ENCODE measurements around the gene PLCB2.

Gene PLCB2

GRCh38 chr15:40340038-40340739 is 32.5 kb upstream of the PLCB2 start:
- no peak for DNase-seq

GRCh38 chr15:40339621-40339945 is 31.8 kb upstream of the PLCB2 start:
- DNase-seq, result no peak

DNA sequence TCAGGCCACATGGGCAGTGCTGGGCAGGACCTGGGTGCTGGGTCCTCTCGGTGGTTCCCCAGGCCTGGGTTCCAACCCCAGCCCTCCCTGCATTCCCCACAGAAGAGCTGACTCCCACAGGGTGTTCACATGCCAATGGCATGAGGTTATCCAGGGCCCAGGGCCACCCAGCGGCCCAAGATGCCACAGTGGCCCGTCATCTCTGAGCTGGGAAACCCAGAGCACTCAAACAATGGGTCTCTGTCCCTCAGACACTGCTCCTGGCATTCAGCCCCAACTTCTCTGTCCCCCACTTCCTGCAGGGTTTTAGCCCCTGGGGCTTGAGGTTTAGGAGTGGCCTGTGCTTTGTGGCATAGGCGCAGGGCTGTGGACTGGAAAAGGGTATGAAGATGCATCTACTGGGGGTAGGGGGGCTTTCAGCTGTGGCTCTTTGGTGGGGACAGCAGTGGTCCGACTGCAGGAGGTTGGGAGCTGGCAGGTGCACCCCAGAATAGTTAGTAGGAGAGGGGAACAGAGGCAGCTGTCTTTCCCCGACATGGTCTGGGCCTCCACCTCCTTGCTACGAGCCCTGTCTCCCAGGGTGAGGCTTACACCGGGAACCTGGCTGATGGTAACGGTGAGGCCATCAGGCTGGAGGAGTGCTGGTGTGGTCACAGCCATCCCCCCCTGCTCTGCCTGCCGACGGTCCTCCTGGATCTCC is 31.3 kb upstream of the PLCB2 start:
- no peak for DNase-seq

DNA sequence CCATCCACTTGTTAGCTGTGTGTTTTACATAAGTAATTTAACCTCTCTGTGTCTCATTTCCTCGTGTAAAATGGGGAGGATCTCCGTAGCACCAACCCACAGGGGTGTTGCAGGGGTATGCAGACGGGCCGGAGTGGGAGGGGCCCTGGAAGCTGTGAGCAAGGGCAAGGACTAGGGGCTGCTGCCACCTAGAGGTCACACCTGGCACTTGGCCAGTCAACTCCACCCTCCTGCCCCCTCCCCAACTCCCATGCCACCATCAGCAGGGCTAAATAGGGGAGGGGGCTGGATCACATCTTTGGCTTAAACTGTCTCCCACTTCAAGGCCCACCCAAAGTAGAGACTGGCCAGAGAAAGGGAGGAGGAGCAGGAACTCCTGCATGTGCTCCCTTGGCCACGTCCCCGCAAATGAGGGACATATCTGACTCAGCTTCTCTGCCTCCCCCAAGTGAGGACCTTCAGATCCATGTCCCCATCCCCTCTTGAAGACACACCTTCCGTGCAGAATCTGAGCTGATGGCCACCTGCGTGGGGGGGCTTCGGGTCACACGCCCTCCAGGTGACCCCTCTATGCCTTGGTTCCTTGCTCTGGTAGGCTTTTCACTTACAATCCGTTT is 30.4 kb upstream of the PLCB2 start:
- peak; percentile 10 for DNase-seq

DNA sequence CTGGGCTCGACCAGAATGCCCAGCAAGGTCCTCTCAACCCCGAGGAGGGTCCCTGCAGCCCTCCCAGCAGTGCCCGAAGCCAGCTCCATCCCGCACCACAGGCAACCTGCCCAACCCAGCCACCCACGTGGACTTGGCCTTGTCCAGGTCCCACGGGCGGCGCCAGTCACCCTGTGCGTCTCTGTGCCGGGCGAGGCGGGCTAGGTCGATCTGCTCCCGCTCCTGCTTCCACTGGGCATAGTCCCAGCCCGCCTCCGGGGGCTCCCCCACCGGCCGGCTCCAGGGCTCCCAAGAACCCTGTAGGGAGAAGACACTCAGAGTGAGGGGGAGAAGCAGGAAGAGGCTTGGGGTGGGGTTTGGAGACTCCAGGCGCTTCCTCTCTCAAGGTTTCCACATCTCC is 29.9 kb upstream of the PLCB2 start:
- DNase-seq, result no peak

DNA sequence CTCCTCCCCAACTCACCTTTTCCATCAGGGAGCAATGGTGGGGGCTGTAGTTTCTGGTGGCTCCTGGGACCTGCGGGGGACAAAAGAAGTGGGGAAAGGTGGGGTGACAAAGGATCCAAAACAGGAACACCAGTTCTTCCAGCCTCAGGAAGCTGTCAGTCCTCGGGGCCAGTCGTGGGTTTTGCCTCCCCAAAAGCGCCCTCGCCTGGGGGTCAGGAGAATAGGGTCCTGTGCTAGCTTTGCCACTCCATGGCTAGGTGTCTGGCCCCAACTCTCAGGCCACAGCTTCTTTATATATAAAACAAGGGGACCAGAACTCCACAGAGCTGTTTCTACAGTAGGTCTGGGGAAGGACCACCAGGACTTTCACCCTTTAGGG is 29.0 kb upstream of the PLCB2 start:
- DNase-seq, result no peak

DNA sequence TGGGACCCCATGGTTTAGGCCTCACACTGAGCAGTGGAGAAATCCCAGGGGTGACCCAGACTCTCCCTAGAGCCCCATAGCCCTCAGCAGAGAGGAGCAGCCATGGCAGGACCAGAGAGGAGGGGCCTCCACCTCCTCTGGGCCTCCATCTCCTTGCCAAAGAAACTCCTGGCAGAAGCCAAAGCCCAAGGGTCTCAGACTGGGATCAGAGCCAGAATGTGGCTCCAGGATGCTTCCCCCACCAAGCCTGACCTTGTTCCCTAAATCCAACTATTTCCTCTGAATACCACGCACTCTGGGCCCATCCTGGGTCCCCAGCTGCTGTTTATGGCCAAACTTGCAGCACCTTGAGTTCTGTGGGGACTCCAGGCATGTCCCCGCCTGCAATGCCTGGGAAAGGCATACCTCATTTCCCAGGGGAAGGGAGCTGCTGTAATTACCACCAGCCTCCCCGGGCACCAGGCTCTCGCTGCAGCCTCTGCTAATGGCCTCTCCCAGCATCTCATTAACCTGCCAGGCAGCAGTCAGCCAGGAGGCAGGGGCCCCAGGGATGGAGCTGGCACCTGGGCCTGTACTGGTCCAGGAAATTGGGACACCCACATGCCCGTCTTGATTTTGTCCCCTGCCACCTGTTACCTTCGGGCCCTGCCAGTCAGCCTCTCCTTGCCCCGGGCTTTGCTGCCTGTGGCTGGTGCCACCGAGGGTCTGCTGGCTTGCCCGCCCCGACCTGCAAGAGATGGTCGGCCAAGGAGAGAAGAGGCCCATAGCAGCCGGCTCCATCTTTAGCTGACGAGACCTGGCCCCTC is 28.4 kb upstream of the PLCB2 start:
- DNase-seq, result peak; percentile 52

DNA sequence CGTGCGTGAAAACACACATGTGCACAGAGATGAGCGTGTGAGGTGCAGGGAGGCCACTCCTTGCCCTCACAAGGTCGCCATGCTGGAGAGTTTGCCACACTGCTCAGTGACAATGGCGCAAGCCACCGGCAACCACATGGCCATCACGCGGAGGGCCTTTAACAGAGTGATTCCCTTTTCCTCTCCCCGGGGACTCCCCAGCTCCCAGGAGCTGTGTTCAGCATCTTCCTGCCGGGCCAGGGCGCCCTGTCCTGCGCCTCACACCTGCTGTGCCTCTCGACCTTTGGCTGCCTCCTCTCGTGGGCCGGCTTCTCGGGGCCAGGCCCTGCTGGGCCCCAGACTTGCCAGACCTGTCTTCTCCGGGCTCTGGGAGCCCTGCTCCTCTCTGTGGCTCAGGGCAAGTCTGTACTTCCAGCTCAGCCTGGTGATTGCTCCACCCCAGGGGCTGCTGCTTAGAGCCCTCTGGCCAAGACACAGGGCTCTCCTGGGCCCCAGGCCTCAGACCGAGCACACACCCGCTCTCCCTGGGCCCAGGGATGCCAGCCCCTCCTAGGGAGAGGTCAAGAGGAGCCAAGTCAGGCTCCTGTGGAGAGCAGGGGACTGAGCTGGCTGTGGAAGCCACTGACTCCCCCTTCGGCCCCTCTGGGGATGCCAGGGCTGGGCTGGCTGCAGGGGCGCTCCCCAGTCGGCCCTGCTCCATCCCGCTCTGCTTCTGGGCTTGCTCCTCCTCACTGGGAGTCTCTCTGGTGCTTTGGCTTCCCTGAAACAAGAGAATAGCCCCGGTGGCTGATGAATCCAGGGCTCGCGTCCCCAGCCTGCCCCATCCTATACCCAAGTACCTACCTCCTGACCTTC is 27.4 kb upstream of the PLCB2 start:
- no peak for DNase-seq

- no peak for DNase-seq
Observed at GRCh38 chr15:40334541-40334940, 26.8 kb upstream of the PLCB2 start.

GRCh38 chr15:40333922-40334492 is 26.3 kb upstream of the PLCB2 start:
- DNase-seq, result no peak

- DNase-seq, result no peak
Observed at GRCh38 chr15:40332113-40332781, 24.5 kb upstream of the PLCB2 start.

DNA sequence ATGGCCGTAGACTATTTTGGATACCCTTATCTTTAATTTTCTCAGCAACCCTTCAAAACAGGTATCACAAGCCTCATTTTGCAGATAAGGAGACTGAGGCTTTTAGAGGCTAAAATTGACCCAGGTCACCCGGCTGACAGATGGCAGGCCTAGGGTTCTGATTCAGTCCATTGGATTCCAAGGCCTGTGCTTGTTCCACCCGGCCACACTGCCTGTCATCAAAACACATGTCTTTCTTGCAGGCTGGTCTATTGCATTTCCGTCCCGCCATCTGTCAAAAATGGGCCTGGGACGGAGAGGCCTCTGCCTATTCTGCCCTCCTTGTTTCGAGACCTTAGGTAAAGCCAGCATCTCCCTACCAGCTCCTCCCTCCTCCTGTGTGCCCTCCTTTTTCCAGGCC is 23.9 kb upstream of the PLCB2 start:
- no peak for DNase-seq

DNA sequence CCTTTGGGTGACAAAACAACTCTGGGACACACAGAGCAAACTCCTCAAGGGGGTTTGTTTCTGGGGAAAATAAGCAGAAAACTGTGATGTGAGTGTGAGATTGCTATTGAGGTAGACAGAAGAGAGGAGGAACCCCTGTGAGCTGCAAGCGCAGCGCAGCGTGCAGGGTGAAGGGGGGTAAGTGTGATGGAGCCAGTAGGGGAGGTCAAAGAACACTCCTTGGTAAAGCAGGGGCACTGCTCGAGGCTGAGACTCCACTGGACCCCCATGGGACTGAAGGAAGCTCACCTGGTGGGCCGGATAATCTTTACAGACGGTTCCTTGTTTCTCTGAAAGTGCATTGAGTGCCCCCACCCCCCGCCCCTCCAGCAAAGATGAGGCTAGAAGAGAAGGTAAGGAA is 23.3 kb upstream of the PLCB2 start:
- DNase-seq, result no peak

DNA sequence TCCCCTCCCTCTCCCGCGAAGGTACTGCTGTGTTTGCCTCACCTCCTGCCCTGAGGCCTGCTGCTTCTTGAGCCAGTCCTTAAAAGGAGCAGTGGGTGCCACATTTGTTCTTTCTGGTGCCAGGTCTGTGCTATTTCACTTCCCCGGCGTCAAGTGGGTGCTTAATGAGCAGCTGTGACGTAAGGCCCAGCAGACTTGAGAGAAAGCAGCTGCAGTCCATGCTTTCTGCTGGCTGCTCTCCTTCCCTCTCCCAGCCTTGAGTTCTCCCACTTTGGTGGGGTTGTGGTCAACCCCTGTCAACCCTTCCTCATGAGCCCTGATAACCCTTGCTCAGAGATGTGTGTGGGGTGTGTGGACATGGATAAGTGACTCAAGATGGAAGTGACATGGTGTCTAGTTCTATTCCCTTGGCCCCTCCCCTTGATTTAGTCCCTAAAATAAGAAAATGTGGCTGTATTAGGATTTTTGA is 22.7 kb upstream of the PLCB2 start:
- DNase-seq, result peak; percentile 81

DNA sequence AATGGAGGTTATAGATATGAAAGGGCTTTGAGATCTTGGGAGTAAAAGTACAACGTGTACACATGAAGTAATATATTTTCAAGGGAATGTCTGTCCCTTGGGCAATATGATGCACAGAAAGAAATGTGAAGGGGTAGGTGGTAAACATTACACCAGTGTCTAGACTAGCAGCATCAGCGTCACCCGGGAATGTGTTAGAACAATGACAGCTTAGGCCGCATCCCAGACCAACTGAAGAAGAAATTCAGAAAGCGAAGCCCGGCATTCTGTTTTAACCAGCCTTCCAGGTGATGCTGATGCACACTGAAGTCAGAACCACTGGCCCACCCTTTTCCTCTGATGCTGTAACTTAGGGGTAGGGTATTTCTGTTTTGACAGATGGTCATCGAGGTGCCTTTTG is 22.1 kb upstream of the PLCB2 start:
- DNase-seq, result no peak

GRCh38 chr15:40328751-40329150 is 21.0 kb upstream of the PLCB2 start:
- no peak for DNase-seq

DNA sequence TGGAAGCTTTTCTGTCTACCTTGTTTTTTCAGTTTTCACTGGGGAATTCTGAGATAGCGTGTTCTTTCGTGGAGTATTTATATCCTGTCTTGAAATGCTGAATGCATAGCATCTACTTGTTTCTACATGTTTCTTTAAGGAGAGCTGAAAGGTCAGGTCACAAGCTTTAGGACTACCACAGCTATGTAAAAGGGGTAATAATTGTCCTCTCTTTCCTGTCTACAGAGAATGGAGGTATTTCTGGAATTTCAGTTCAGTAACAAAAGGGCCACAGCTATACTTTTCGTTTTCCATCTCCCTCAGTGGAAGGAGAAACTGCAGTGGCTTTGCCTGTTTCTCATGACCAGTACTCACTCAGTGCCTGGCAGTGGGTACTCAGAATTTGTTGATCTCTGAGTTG is 20.4 kb upstream of the PLCB2 start:
- no peak for DNase-seq

- no peak for DNase-seq
Observed at GRCh38 chr15:40327457-40327856, 19.7 kb upstream of the PLCB2 start.

DNA sequence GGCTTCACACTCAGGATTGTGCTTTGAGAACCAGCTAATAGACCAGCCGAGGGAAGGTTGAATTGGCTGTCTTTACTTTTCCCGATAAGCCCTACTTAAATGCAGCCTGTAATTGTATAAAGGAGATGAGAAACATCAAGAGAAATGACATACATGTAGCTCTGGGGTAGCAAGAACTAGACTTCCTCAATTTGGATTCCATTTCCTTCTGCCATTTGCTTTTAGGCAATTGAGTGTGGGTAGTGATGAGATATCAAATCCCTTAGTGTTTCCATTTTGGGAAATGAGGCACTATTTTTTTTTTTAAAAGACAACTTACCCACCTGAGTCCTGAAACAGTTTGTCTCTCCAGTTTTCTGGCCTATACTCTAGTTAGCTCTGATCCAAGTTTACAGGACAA is 18.0 kb upstream of the PLCB2 start:
- DNase-seq, result no peak

GRCh38 chr15:40325188-40325587 is 17.5 kb upstream of the PLCB2 start:
- DNase-seq, result no peak

Data from DMS79 (cell line).